Natural killer cell (primary cell): ENCODE results near the gene STARD7. TPM values are rescaled to one million over a fixed set of nuclear protein-coding genes. Genes with fewer than 3 reads are reported as not detected.

Source experiments
- ATAC-seq, 3 donors: fragments of 150-1000 bp in 2 of 3; fragments of 200-7000 bp in 1 of 3; cut with Tn5 transposase; 1 replicate in 1 of 3; 2 replicates in 2 of 3; pipeline ENCODE4 v1.10.0; 2021; ENCODE audit warnings: mild to moderate bottlenecking in 2 of 3, moderate library complexity in 2 of 3
- DNase-seq, 2 donors: peaks; one replicate each; pipeline versions ENCODE4 v3.0.0 to v3.0.0-alpha.2; 2013 to 2021; ENCODE audit warnings: mixed read lengths in 1 of 2
- H3K27ac ChIP-seq: one replicate; pipeline ENCODE4 v1.5.1; 2013; ENCODE audit warnings: mild to moderate bottlenecking, low read length
- H3K27me3 ChIP-seq: one replicate; pipeline ENCODE4 v1.6.1; 2013; ENCODE audit warnings: low read length; ENCODE audit not compliant: control insufficient read depth, insufficient read depth
- H3K36me3 ChIP-seq: one replicate; pipeline ENCODE4 v1.6.1; 2013; ENCODE audit warnings: low read length; ENCODE audit not compliant: control insufficient read depth, insufficient read depth
- H3K4me1 ChIP-seq: one replicate; pipeline ENCODE4 v1.6.1; 2013; ENCODE audit warnings: low read length; ENCODE audit not compliant: control insufficient read depth, insufficient read depth
- H3K4me3 ChIP-seq: one replicate; pipeline ENCODE4 v1.5.1; 2013; ENCODE audit warnings: low read length
- H3K9me3 ChIP-seq: one replicate; pipeline ENCODE4 v1.6.1; 2013; ENCODE audit warnings: low read length; ENCODE audit not compliant: control insufficient read depth, insufficient read depth
- H3K27ac Mint-ChIP-seq, 2 donors: one replicate each; pipeline ENCODE4 v1.8.0; 2022; ENCODE audit warnings: mild to moderate bottlenecking in 2 of 2, mixed read lengths in 2 of 2, moderate library complexity in 1 of 2
- H3K27me3 Mint-ChIP-seq, 2 donors: one replicate each; pipeline ENCODE4 v1.8.0; 2022; ENCODE audit warnings: low read depth in 2 of 2, mixed read lengths in 2 of 2
- H3K36me3 Mint-ChIP-seq: one replicate; pipeline ENCODE4 v1.8.0; 2022; ENCODE audit warnings: mixed read lengths
- H3K4me1 Mint-ChIP-seq, 2 donors: one replicate each; pipeline ENCODE4 v1.8.0; 2022; ENCODE audit warnings: mixed read lengths in 2 of 2
- H3K4me3 Mint-ChIP-seq: one replicate; pipeline ENCODE4 v1.8.0; 2022; ENCODE audit warnings: mild to moderate bottlenecking, moderate library complexity, mixed read lengths
- H3K9me3 Mint-ChIP-seq, 2 donors: one replicate each; pipeline ENCODE4 v1.8.0; 2022; ENCODE audit warnings: mixed read lengths in 2 of 2
- WGBS: methylation state at CpG from one replicate; pipeline ENCODE4 v1.1.7; 2013; ENCODE audit warnings: missing lambda C conversion rate; ENCODE audit not compliant: insufficient coverage; 5-methylcytosine and 5-hydroxymethylcytosine counted together
- intact Hi-C: fragments of 100-400 bp; cut with micrococcal nuclease; formaldehyde crosslinking; loops from one replicate; pipeline ENCODE4 v1.14.2; 2022
- total RNA-seq, 4 donors: library from RNA; stranded (reverse); fragments of 120-200 nt in 1 of 4; gene quantifications; one replicate each; pipeline versions ENCODE4 v1.2.3 to v1.2.4, GENCODE V29; 2013 to 2022
- TF ChIP-seq, protein P1 (sequence below): fragments of 200-600 bp; IDR thresholded peaks from one replicate; pipeline ENCODE4 v1.8.0; 2022; ENCODE audit warnings: antibody characterized with exemption

Gene STARD7
- total RNA-seq, 3 donors from 2014 or later (not counting 1 experiment from before 2014, with no cell fraction given) = 62.6 to 106 (median 86.1) TPM

DNA sequence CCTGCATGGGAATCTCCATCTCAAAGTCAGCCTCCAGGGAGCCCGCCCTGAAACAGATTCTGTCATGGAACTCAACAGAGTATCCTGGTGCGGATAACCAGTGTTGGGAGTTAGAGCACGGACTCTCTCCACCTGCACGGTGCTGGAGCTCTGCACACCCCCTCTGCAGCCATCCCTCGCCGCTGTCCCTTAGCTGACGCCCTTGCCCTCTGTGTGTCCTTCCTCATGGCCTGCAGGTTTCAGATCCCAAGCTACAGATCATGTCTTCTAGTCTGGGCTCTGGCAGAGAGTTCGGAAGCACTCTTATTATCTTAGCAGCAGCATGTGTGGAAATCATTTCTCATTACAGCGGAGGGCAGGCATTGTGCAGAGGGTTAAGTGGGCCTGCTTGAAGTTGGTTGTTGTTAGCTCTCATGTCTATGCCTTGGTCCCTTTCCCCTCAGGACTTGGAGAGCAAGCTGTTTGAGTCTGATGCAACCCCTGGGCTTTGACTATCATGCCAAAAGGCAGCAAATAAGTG, 31.2 kb upstream of the STARD7 start:
- no peak overlapping the region for H3K27ac ChIP-seq
- TF ChIP-seq, protein P1, sequence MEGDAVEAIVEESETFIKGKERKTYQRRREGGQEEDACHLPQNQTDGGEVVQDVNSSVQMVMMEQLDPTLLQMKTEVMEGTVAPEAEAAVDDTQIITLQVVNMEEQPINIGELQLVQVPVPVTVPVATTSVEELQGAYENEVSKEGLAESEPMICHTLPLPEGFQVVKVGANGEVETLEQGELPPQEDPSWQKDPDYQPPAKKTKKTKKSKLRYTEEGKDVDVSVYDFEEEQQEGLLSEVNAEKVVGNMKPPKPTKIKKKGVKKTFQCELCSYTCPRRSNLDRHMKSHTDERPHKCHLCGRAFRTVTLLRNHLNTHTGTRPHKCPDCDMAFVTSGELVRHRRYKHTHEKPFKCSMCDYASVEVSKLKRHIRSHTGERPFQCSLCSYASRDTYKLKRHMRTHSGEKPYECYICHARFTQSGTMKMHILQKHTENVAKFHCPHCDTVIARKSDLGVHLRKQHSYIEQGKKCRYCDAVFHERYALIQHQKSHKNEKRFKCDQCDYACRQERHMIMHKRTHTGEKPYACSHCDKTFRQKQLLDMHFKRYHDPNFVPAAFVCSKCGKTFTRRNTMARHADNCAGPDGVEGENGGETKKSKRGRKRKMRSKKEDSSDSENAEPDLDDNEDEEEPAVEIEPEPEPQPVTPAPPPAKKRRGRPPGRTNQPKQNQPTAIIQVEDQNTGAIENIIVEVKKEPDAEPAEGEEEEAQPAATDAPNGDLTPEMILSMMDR = no peak
- Mint-ChIP-seq H3K27ac (peak overlapping the region in 1 of 2 donors; percentile 27), H3K4me3 (no peak overlapping the region), H3K4me1 (peaks cover 16 to 20% of the 10 kb centered on the region in 2 donors), H3K36me3 (no peaks in the 10 kb centered on the region), H3K9me3 (no peaks in the 10 kb centered on the region), H3K27me3 (no peaks in the 10 kb centered on the region)
- DNase-seq = no peak
- H3K27me3 ChIP-seq = no peaks in the 10 kb centered on the region
- ATAC-seq = no peak
- H3K9me3 ChIP-seq = no peaks in the 10 kb centered on the region
- H3K4me1 ChIP-seq = peaks cover 28% of the 10 kb centered on the region
- intact Hi-C loops = no loop called here
- H3K4me3 ChIP-seq = no peak overlapping the region
- 98% methylated on average over 9 of the region's 9 CpGs for WGBS
- no peaks in the 10 kb centered on the region for H3K36me3 ChIP-seq

DNA sequence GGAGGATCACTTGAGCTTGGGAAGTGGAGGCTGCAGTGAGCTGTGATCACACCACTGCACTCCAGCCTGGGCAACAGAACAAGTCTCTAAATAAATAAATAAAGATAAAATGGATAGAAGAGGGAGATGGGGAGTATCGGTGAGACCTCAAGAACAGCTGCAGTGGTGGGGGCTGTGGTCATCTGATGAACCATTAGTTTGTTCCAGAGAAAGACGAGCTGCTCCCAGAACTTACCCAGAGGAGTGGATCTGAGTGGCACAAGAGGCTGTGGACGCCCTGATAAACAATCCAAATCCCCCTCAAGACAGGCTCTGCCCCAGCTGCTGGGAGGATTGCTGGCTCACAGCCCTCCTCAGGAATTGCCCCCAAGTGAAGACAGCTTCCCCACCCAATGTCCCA, 30.5 kb upstream of the STARD7 start:
- no peak for DNase-seq
- H3K4me3 Mint-ChIP-seq = no peak overlapping the region
- no peaks in the 10 kb centered on the region for H3K36me3 Mint-ChIP-seq
- H3K36me3 ChIP-seq = no peaks in the 10 kb centered on the region
- H3K27me3 ChIP-seq = no peaks in the 10 kb centered on the region
- H3K4me3 ChIP-seq = no peak overlapping the region
- no peaks in the 10 kb centered on the region for H3K9me3 ChIP-seq
- no peak overlapping the region for H3K27ac Mint-ChIP-seq
- ATAC-seq = no peak
- no peaks in the 10 kb centered on the region for H3K9me3 Mint-ChIP-seq
- H3K27me3 Mint-ChIP-seq = no peaks in the 10 kb centered on the region
- H3K4me1 ChIP-seq = peaks cover 31% of the 10 kb centered on the region
- intact Hi-C loops = no loop called here
- H3K27ac ChIP-seq = no peak overlapping the region
- peaks cover 16 to 20% of the 10 kb centered on the region in 2 donors for H3K4me1 Mint-ChIP-seq
- TF ChIP-seq, protein P1 = no peak
- WGBS = 95% methylated on average over 3 of the region's 3 CpGs

- TF ChIP-seq, protein P1 = no peak
- Histone ChIP-seq H3K4me1 (peaks cover 33% of the 10 kb centered on the region), H3K9me3 (no peaks in the 10 kb centered on the region), H3K27ac (no peak overlapping the region), H3K4me3 (no peak overlapping the region), H3K36me3 (no peaks in the 10 kb centered on the region), H3K27me3 (no peaks in the 10 kb centered on the region)
- H3K27me3 Mint-ChIP-seq = no peaks in the 10 kb centered on the region
- 92% methylated on average over 3 of the region's 3 CpGs for WGBS
- no peaks in the 10 kb centered on the region for H3K36me3 Mint-ChIP-seq
- intact Hi-C loops = no loop called here
- DNase-seq (no peak), ATAC-seq (no peak)
- H3K9me3 Mint-ChIP-seq = no peaks in the 10 kb centered on the region
- no peak overlapping the region for H3K4me3 Mint-ChIP-seq
- no peak overlapping the region for H3K27ac Mint-ChIP-seq
- peaks cover 16 to 20% of the 10 kb centered on the region in 2 donors for H3K4me1 Mint-ChIP-seq
Measured at GRCh38 chr2:96238266-96238665, 29.6 kb upstream of the STARD7 start.

- H3K27ac ChIP-seq = no peak overlapping the region
- H3K4me1 ChIP-seq = peaks cover 20% of the 10 kb centered on the region
- Mint-ChIP-seq H3K36me3 (no peaks in the 10 kb centered on the region), H3K4me3 (no peak overlapping the region), H3K4me1 (peaks cover 7% of the 10 kb centered on the region in 2 donors), H3K27ac (no peak overlapping the region), H3K27me3 (no peaks in the 10 kb centered on the region), H3K9me3 (no peaks in the 10 kb centered on the region)
- no peak for ATAC-seq
- intact Hi-C loops = no loop called here
- no peaks in the 10 kb centered on the region for H3K9me3 ChIP-seq
- no peaks in the 10 kb centered on the region for H3K27me3 ChIP-seq
- TF ChIP-seq, protein P1 = no peak
- WGBS = 100% methylated on average over 1 of the region's 1 CpG
- no peak for DNase-seq
- no peaks in the 10 kb centered on the region for H3K36me3 ChIP-seq
- no peak overlapping the region for H3K4me3 ChIP-seq
Measured at GRCh38 chr2:96236882-96237281, 28.3 kb upstream of the STARD7 start.
